HG03558 (cell line): ENCODE data around the gene PRKG1.
"Not testable (repeated sequence)": the region's sequence is repeated elsewhere in the genome, so short reads cannot be mapped to it uniquely, and the experiment has no call there.

Experiments used
- ATAC-seq: cut with Tn5 transposase; IDR thresholded peaks from one replicate; pipeline ENCODE4 v1.9.1; 2021; ENCODE audit warnings: moderate number of reproducible peaks; ENCODE audit not compliant: unreplicated experiment; ENCODE audit errors: extremely low read depth

Gene PRKG1

DNA sequence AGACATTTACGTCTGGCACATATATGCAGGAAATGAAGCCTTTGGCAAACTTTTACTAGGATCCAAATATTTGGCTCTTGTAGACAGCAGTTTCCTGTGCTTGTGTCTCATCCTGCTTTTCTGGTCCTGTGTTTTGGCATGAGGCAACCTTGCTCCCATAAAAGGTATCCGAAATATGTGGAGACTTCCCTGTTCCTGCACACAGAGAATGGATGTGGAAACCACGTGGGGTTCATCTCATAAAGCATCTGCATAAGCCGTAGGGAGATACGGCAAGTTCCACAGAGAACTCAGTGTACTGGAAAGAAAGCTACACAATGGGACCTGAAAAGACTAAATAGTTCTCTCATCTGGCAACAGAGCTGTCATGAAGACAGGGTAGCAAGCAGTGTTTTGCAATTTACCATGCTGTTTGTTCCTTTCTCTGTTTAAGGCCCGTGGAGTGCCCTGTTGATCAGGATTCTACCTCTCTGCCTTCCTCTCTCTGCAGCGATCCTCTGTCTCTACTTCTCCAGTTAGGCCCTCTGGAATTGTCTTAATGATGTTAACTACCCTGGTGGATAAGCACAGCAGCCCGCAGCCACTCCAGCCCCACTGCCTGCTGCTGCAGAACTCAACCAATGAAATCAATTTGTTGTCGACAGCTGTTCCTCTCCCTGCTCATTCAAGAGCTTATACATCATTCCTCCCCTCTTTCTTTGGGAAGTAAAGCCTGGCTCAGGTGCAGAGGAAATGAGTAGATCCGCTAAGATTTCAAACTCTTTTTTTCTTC lies 331.5 kb downstream of the PRKG1 start:
- ATAC-seq, result no peak

DNA sequence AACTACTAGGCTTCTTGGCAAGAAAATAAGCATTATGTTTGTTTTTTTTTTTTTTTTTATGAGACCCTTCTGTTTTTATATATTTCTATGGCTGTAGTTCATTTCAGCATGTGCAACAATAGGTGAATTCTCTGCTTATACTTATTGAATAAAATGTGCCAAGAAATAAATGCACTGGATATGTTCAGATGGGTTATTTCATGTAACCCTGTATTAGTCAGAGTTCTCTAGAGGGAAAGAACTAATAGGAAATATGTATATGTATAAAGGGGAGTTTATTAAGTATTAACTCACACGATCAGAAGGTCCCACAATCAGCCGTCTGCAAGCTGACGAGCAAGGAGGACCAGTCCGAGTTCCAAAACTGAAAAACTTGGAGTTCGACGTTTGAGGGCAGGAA lies 332.3 kb downstream of the PRKG1 start:
- ATAC-seq, result no peak

DNA sequence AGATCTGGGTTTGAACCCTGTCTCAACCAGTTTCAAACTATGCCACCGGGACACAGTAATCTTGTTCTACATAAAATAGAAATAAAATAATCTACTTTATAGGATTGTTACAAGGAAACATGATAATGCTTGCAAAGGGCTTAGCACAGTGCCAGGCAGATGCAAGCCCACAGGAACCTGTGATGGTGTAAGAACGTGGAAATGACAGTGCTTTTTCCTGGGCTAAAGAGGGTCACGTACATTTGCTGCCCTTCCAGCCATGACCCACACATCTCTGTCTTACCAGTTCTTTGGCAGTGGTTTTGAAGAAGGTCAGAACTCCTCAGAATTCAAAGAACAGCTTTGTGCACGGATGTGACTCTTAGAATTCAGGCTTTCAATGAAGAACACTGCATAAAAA lies 342.2 kb downstream of the PRKG1 start:
- ATAC-seq, result no peak

DNA sequence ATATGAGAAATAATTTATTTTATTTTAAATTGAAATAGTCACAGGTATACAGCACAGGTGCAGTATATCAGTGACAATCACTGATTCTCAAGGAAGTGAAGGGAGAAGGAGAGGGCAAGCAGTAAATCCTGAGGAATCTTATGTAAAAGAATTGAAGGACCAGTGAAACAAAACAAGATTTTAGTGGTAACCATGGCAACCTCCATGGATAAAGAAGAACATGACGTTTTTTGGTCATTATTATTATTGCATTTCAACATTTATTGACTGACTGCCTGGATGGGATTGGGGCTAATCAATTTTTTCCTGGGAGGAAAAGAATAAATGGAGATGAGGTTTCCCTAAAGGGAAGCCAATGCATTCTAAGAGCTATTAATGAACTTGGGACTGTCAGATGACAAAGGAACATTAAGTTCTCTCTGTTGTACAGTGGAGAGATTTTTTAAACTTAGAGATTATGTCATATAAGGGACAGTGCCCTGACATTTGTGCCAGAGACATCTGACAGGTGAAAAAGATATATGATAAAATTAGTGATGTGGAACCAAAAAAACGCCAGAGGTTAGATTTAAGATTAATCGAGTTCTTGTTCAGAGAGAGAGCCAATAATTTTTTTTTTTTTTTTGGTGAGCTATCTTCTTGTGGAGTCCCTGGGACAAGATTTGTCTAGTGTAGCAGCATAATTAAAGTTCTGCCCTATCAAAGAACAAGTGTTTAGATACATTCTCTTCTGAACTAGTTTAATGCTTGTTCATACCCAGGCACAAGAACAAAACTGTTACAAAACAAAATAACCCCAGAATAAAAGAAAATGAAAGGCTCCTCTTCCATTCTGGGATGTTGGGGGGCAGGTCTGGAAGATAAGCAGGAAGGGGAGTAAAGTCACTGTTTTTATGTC lies 345.2 kb downstream of the PRKG1 start:
- ATAC-seq, result no peak

DNA sequence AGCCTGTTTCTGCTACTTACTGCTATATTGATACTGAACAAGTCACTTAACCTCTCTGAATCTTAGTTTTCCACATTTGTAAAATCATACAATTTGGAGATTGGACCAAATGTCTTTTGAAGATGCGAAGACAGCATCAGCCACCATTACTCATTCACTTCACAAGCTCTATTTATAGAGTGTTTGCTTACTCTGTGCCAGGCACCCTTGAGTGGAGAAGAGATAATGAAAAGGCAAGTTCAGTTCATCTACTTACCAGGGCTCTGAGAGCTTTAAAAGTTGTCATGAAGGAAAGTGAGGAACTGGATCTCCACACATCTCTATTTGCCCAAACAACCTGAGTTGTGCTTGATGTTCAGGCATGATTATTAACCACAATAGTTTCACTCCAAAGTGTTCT lies 347.6 kb downstream of the PRKG1 start:
- no peak for ATAC-seq

DNA sequence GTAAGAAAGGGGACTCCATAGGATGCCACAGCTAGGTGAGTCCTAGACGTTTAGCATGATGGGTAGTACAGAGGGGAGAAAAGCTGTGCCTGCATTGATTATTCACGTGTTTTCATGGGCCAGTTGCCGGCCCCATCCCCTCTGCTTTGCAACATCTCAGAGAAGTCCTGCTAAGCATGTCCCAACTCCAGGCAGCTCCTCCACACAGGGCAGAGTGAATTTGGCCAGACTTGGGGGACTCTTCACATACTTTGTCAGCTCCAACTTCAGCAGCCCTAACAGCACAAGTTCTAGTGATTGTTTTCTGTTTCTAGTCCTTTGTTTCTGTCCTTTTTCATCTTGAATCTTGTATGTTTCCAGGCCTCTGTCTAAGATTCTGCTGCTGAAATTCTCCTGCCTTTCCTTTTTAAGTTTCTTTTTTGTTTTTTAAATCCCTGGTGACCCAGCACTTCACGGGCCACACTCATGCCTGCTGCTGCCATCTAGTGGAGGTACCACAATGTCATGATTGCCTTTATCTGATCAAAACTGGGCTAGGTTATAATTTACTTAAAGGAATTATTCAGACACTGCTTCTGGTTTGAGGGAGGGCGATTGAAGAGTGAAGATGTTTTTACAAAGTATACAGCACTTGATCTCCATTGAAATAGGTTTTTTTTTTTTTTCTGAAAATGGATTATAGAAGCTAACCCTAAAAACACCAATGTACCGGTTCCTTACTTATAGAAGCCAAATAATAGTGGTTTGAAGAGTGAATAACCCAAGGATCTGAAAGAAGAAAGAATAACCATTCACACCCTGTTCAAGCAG lies 348.2 kb downstream of the PRKG1 start:
- no peak for ATAC-seq

DNA sequence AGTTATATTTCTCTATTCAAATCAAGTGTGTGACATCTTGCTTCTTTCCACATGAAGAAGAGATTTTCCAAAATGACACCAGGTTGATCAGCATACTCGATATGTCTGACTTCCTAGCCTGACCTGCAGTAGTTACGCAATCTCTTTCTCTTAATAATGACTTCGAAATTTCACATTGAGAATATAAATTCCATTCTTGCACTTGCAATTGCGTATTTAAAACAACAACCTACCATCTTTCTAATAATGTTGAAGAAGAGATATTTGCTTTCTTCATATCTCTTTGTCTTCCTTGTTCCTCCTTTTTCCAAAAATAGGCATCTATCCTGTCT lies 348.8 kb downstream of the PRKG1 start:
- no peak for ATAC-seq

DNA sequence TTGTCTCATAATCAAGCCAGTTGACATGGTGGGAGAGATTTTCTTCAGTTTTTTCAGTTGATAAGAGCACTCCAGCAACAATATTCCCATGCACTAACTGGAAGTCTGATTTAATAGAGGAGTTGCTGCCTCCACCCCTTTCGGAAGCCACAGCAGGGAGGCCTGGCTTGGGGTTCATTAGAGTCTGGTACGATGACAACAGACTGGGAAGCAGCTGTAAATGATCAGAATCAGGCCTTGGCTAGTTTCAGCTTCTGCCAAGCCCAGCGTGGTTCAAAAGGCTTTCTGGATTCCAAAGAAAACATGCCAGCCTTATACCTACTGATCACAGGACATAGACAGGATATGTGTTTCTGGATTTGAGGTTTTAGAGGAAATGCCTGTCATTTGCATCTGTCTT lies 351.1 kb downstream of the PRKG1 start:
- no peak for ATAC-seq

DNA sequence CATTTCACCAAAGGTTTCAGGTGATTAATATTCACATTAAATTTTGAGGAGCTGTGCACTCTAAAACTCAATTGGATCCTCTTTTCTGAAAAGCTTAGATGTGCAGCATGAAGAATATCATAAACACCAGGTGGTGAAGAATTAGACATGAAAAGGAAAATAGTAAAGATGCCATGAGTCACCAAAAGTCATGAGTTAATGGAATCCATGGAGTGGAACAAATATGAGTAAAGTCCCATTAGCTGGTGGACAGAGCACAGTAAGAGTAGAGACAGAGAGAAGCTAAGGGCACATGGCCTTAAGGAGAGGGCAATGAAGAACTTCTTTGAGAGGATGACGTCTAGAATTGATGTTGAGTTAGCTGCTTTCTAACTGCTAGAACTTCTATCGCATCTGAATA lies 353.5 kb downstream of the PRKG1 start:
- ATAC-seq, result no peak

DNA sequence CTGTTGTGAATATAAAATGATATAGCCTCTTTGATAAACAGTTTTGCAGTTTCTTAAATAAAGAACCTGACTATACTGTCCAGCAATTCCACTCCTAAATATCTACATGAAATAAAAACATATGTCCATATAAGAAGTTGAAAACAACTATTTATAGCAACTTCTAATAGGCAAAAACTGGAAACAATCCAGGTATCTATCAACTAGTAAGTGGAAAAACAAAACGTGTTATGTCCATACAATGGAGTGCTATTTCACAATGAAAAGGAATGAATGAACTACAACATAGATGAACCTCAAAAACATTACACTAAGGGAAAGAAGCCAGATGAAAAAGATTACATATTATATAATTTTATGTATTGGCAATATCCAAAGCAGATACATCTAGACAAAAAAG lies 356.2 kb downstream of the PRKG1 start:
- ATAC-seq, result no peak

DNA sequence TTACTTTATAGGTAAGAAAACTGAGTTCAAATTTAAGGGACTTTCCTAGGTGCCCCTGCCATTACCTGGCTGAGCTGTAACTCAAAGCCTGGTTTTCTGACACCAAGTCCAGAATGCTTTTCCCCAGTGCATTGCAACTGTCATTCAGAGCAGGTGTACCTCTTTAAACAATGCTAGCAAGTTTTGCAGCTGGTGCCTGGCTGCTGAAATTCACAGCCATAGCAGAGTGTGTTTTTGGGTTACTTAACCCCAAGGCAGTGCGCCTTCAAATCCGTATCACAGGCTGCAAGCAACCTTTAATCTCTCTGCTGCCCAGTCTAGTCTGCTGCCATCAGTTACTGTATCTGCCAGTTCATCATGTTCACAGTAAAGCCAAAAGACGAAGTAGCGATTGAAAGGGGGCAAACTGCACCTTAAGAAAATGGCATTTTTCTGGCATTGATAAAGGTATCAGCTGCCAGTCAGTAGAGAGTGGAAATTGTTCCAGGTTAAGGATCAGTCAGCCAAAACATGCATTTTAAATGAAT lies 359.7 kb downstream of the PRKG1 start:
- ATAC-seq, result no peak

DNA sequence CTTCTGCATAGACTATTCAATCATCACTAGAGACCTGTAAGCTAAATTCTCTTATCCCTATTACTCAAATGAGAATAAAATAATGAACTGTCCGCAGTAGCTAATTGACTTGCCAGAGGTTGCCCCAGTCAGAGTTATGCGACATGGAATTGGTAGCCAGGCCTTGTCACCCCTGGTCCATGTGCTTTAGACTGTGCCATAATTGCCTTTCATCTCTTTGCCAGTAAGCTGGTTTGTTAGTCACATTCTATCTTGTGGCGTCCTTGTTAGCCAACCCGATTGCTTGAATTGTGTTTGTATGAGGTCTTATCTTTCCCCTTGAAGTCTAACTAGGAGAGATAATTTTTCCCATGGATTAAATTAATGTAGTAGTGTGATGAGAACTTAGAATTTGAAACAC lies 362.5 kb downstream of the PRKG1 start:
- no peak for ATAC-seq

DNA sequence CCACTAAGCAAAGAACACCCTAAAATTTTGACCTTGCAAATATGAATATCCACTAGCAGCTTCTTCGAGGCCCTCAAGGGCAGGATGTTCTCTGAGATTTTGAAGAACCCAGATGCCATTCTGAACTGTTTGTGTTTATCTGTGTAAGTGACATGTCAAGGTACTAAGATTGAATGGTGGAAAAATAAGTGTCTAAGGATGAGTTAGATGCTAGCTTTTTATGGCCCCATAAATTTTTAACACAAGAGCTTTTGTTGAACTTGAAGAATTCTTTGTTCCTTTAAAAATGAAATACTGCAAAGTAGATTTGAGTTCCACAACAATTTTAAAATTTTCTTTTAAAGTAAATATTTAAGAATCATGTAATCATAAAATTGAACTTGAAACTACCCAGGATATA lies 365.4 kb downstream of the PRKG1 start:
- no peak for ATAC-seq

DNA sequence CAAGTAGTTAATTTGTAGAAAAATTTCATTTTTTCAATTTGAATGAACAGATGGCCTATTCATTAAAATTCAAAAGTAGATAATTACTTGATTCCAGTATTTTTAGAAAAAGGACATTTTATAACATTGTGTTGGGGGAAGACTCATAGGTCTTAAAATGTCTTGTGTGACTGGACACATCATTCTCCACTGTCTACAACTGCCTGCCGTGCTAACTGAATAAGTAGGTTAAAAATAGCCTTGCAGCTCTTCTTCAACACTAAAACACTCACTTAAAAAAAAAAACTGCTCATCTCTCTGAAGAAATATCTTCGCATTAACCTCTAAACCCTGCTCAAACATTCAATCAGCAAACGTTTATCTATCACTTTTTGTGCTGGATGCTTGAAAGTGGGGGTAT lies 371.3 kb downstream of the PRKG1 start:
- ATAC-seq, result no peak

DNA sequence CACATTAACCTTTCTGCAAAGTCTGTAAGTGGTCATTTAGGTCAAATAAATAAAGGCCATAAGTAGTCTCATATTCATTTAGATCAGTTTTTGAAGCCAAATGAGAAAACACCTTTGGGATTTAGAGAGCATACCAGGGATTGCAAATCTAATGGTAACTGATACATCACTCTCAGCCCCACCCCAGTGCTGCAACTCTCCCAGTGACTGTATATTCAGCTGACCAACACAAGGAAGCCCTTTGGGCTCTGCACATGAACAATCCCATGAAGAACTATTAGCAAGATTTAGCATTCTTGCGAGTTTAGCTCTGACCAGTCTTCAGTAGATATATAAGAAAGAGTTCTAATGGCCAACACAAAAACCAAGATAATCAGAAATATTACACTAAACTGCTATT lies 372.8 kb downstream of the PRKG1 start:
- ATAC-seq, result no peak

DNA sequence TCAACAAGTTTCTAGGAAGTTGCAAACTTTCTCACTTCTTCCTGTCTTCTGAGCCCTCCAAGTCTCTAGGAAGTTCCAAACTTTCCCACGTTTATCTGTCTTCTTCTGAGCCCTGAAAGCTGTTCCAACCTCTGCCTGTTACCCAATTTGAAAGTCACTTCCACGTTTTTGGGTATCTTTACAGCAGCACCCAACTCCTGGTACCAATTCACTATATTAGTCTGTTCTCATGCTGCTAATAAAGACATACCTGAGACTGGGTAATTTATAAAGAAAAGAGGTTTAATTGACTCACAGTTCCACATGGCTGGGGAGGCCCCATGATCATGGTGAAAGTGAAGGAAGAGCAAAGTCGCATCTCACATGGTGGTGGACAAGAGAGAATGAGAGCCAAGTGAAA lies 381.5 kb downstream of the PRKG1 start:
- not testable (repeated sequence) for ATAC-seq

DNA sequence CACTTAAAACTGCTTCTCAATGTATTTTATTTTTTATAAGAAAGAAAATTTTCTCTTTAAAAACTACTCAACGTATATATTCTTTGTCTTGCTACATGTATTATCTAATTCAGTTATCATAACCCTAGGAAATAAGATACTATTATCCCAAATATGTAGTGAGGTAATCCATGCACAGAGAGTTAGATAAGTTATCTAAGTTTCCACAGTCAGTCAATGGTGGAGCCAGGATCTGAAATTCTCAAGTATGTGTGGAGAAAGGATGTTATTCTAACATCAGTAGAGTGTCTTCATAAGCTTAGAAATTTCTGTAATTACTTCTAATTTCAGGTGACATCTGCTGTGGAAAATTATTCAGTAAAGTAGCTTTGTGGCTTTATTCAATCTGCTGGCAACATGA lies 385.2 kb downstream of the PRKG1 start:
- ATAC-seq, result no peak

DNA sequence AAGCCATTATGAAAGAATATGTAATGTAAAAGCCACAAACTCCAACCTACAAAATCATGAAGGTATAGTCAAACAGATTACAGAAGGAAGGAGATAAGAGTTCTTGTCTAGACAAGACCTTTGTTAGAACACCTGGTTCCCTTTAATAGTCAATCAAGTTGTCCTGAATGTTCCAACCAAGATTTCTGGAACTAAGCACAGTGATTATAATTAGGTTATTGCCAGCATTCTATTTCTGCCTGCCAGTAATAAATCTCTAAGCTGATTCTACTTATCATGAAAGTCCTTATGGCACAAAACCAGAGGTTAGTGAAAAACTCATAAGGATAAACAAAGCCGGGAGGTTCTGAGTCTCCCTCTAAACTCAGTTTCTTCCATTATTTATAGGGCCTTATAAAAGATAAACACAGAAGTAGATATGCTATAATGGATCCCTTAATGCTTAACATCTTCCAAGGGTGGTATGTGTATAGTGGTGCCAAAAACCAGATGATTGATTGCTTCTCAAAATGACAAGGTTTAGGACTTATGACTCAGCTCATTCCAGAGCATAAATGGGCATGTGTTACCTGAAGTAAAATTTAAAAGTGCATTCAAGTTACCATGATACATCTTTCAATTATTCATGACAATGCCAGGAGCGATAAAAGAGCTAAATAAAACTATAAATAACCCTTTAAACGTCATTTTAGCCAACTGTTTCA lies 387.9 kb downstream of the PRKG1 start:
- no peak for ATAC-seq

DNA sequence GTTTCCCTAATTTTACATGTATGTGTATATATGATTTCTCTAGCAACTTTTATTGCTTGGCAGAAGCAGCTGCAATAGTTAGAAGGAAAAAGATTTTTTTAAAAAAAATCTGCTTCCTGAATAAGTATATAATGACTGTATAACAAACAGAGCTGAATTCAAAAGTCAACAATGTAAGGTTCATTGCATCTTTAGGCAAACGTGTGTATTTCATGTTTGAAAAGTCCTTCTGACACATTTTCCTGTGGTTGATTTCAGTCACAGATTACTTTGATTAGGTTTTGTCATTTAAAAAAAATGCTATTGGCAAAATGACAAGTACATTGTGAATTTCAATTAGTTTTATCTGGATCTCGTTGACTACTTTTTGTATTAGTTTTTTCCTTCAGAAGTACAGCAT lies 394.1 kb downstream of the PRKG1 start:
- no peak for ATAC-seq

DNA sequence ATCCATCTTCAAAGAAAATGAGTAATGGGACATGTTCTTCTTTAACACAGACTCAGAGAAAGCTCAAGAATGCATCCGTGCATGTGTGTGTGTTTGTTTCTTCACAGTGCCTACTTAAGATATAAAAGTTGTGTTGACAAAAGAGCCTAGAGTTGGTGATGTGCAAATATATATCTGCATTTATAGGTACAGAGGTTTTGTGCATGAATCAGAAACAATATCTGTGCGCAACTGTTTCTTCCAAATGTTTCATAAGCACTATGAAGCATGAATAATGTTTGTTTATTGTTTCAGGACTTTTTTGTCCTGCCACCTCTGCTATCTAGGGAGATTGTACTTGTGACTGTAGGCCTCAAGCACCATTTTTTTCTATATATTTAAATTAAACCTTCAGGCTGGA lies 395.4 kb downstream of the PRKG1 start:
- no peak for ATAC-seq
